Measurements from ENCODE around the gene IL6R. TPM values are rescaled to one million over a fixed set of nuclear protein-coding genes. Genes with fewer than 3 reads are reported as not detected.

The IL6R gene
- total RNA-seq, 4 donors from 2014 or later = 16.1 to 22.9 (median 20.8) TPM

DNA sequence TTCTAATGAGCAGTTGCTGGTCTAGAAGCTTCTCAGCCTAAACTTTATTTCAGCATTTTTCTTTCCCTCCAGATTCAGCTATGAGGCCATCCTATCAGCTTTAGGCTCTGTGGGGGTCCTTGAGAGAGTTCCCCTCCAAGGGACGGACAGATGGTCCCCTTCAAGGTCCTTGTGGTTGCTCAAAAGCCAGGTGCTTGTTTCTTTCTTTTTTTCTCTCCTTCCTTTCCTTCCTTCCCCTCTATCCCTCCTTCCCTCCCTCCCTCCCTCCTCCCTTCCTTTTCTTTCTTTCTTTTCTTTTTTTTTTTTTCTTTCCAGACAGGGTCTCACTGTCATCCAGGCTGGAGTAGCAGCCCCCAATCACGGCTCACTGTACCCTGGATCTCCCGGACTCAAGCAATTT, 1.2 kb upstream of the IL6R start:
- H3K27ac ChIP-seq = no peak overlapping the region
- TF ChIP-seq POLR2A (IDR thresholded peaks at IDR 0.05) (no peak), POLR2AphosphoS5 (IDR thresholded peaks at IDR 0.05) (no peak), EP300 (IDR thresholded peaks at IDR 0.05) (no peak)
- TF ChIP-seq, protein P1, sequence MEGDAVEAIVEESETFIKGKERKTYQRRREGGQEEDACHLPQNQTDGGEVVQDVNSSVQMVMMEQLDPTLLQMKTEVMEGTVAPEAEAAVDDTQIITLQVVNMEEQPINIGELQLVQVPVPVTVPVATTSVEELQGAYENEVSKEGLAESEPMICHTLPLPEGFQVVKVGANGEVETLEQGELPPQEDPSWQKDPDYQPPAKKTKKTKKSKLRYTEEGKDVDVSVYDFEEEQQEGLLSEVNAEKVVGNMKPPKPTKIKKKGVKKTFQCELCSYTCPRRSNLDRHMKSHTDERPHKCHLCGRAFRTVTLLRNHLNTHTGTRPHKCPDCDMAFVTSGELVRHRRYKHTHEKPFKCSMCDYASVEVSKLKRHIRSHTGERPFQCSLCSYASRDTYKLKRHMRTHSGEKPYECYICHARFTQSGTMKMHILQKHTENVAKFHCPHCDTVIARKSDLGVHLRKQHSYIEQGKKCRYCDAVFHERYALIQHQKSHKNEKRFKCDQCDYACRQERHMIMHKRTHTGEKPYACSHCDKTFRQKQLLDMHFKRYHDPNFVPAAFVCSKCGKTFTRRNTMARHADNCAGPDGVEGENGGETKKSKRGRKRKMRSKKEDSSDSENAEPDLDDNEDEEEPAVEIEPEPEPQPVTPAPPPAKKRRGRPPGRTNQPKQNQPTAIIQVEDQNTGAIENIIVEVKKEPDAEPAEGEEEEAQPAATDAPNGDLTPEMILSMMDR (IDR thresholded peaks at IDR 0.05) = no peak
- DNase-seq (ENCODE audit: low spot score in 2 of 2) = no peak
- no peak overlapping the region for H3K4me3 ChIP-seq
- WGBS = 93% methylated on average over 3 of the region's 3 CpGs
- no peaks in the 10 kb centered on the region for H3K9me3 ChIP-seq
- H3K36me3 ChIP-seq = no peaks in the 10 kb centered on the region
- H3K4me1 ChIP-seq = peaks cover 42% of the 10 kb centered on the region
- no peaks in the 10 kb centered on the region for H3K27me3 ChIP-seq

DNA sequence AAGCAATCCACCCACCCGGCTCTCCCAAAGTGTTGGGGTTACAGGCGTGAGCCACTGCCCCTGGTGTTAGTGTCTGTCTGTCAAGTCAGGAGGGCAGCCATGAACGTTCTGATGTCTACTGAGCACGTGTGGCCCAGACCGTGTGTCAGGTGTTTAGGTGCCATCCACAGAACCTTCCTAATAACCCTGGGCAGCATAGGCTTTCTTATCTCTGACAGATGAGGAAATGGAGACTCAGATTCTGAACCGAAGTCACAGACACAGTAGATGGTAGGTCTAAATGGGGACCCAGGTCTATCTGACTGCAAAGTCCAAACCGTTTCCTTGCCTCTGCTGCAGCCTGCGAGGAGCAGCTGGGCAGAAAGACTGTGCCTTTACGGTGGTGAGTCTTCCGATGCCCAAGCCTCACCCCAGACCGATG, 622 bp upstream of the IL6R start:
- Histone ChIP-seq H3K27ac (peak overlapping the region; percentile 96), H3K9me3 (no peaks in the 10 kb centered on the region), H3K36me3 (no peaks in the 10 kb centered on the region), H3K27me3 (no peaks in the 10 kb centered on the region), H3K4me3 (peak overlapping the region; percentile 77), H3K4me1 (peaks cover 46% of the 10 kb centered on the region)
- TF ChIP-seq POLR2A (IDR thresholded peaks at IDR 0.05) (no peak), EP300 (IDR thresholded peaks at IDR 0.05) (no peak), POLR2AphosphoS5 (IDR thresholded peaks at IDR 0.05) (no peak)
- TF ChIP-seq, protein P1 (IDR thresholded peaks at IDR 0.05) = no peak
- DNase-seq (ENCODE audit: low spot score in 2 of 2) = peak in 1 of 2 donors; percentile 65
- WGBS = 30% methylated on average over 10 of the region's 11 CpGs

DNA sequence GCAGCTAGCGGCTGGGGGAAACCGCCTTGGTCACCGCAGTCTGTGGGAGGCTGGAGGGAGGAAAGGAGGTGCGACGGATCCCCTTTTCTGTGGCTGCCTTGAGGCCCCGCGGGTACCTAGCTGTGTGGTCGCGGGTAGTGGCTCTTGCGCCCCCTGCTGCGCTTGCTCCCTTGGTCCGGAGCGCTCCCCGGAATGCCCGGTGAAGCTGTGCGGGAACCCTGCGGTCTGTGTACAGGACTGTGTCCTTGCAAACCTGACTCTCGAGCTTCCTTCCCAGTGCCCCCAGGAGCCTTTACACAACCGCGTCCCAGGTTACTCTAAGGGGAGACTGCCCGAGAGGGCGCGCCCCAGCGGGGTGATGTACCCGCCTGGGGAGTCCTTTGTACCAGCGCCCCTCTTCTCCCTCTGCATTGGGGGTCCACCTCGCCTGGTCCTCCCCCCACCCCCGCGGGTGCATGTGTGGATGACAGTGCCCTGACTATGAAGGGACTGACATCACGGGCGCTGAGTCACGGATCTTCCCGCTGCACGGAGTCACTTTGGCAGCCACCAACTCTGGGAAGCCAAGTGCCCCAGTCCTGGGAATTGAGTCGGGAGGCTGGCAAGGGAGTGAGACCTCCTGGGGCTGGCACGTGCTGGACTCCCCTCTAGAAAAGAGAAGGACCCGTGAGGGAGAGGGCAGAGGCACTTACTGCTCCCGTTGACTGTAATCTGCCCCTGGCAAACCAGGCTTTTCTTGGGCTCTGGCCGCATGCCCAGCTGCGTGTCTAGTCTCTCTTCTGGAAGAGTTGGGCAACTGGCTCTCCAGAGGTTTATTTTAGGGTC, 816 bp downstream of the IL6R start:
- peaks cover 55% of the 10 kb centered on the region for H3K4me1 ChIP-seq
- peak; percentile 93 to 95 for DNase-seq (ENCODE audit: low spot score in 2 of 2)
- no peaks in the 10 kb centered on the region for H3K36me3 ChIP-seq
- peak overlapping the region; percentile 77 for H3K4me3 ChIP-seq
- H3K27ac ChIP-seq = peak overlapping the region; percentile 96
- no CpG with 5 or more reads among the region's 40 CpGs for WGBS
- H3K9me3 ChIP-seq = no peaks in the 10 kb centered on the region
- peak in 1 of 3 donors; percentile 26 for TF ChIP-seq POLR2AphosphoS5 (IDR thresholded peaks at IDR 0.05)
- TF ChIP-seq EP300 (IDR thresholded peaks at IDR 0.05) = no peak
- no peak for TF ChIP-seq POLR2A (IDR thresholded peaks at IDR 0.05)
- TF ChIP-seq, protein P1 (IDR thresholded peaks at IDR 0.05) = peak in 1 of 2 donors; percentile 23
- no peaks in the 10 kb centered on the region for H3K27me3 ChIP-seq

DNA sequence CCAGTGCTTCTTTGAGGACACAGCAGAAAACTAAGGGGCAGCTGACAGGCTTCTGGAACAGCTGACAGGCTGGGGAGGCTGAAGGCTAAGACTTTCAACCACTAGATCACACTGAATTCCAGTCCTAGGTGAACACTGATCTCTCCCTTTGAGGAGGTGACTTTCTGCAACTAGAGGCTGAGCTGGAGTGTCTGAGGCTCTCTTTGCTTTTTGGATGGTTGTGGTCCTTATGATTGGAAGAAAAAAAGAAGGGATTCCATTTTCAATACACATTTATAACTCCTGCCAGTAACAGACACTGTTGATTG, 1.4 kb downstream of the IL6R start:
- H3K36me3 ChIP-seq = no peaks in the 10 kb centered on the region
- H3K27me3 ChIP-seq = no peaks in the 10 kb centered on the region
- H3K27ac ChIP-seq = peak overlapping the region; percentile 96
- TF ChIP-seq, protein P1 (IDR thresholded peaks at IDR 0.05) = no peak
- TF ChIP-seq POLR2AphosphoS5 (IDR thresholded peaks at IDR 0.05) (no peak), EP300 (IDR thresholded peaks at IDR 0.05) (no peak), POLR2A (IDR thresholded peaks at IDR 0.05) (no peak)
- peak overlapping the region; percentile 77 for H3K4me3 ChIP-seq
- peaks cover 55% of the 10 kb centered on the region for H3K4me1 ChIP-seq
- no peaks in the 10 kb centered on the region for H3K9me3 ChIP-seq
- no peak for DNase-seq (ENCODE audit: low spot score in 2 of 2)

DNA sequence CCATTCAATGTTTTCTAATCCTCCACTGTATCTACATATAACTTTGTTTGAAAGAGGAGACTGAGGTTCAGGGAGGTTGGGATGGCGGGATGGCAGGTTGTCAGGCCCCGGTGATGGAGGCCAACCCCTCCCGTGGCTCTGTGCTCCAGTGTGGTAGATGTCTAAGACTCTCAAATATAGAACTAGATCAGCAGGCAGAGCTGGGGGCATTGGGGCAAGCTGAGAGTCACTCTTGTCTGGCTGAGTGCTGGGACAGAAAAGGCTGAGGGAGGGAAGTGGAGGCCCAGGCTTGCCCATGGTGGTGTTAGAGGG, 1.7 kb downstream of the IL6R start:
- Histone ChIP-seq H3K4me3 (peak overlapping the region; percentile 77), H3K36me3 (no peaks in the 10 kb centered on the region), H3K27ac (peak overlapping the region; percentile 96), H3K4me1 (peaks cover 55% of the 10 kb centered on the region), H3K27me3 (no peaks in the 10 kb centered on the region), H3K9me3 (no peaks in the 10 kb centered on the region)
- DNase-seq (ENCODE audit: low spot score in 2 of 2) = no peak
- TF ChIP-seq POLR2AphosphoS5 (IDR thresholded peaks at IDR 0.05) (no peak), POLR2A (IDR thresholded peaks at IDR 0.05) (no peak), EP300 (IDR thresholded peaks at IDR 0.05) (no peak)
- TF ChIP-seq, protein P1 (IDR thresholded peaks at IDR 0.05) = no peak
- 42% methylated on average over 3 of the region's 3 CpGs for WGBS

All from suprapubic skin (tissue), 4 donors.